ENCODE results near the gene RGL3.

RGL3 gene

DNA sequence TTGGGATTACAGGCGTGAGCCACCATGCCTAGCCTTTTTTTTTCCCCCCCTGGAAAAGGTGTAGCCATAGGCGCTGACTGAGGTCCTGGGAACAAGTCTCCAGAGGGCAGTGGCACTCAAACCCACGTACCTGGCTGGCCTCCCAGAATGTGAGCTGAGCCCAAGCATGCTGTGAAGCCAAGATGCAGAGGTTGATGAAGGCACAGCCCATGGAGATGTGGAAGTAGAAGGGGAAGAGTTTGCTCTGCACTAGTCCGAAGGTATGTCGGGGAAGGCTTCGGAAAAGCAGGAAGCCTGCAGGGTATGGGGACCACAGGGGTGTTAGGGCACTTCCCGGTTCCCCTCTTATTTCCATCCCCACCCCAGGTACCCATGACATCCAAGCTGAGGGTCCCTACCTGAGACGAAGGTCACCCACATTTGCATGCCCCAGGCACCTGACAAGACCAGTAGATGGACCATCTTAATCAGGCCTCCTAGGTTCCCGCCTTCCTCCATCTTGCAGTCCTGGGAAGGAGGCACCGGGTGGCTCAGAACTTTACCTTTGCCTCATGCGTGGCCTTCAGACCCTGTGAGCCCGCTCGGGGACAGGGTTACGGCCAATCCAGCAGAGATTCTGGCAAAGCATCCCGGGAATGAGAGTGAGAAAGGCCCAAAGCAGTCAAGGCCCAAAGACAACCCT lies 73.9 kb downstream of the RGL3 start:
- Mint-ChIP-seq H3K27me3 (ENCODE audit: low read depth, poor library complexity) (peaks cover 3% of the 10 kb centered on the region), H3K9me3 (peaks cover 9% of the 10 kb centered on the region), H3K36me3 (ENCODE audit: low read depth) (peaks cover 22% of the 10 kb centered on the region), H3K27ac (no peak overlapping the region), H3K4me1 (peaks cover 33% of the 10 kb centered on the region), H3K4me3 (peak overlapping the region; percentile 97)
- DNase-seq, result no peak
- TF ChIP-seq CTCF (IDR thresholded peaks at IDR 0.05), result no peak
